HG02943 (cell line): Measurements from ENCODE around the gene CMTR1.
A peak's percentile ranks its signal among the peaks of the same experiment; 100 is the strongest.
"Not testable (repeated sequence)": the region's sequence is repeated elsewhere in the genome, so short reads cannot be mapped to it uniquely, and the experiment has no call there.

ENCODE experiments used
- ATAC-seq: cut with Tn5 transposase; IDR thresholded peaks from one replicate; pipeline ENCODE4 v1.9.1; 2021; ENCODE audit warnings: mild to moderate bottlenecking, low read depth, moderate library complexity; ENCODE audit not compliant: unreplicated experiment

Gene CMTR1

DNA sequence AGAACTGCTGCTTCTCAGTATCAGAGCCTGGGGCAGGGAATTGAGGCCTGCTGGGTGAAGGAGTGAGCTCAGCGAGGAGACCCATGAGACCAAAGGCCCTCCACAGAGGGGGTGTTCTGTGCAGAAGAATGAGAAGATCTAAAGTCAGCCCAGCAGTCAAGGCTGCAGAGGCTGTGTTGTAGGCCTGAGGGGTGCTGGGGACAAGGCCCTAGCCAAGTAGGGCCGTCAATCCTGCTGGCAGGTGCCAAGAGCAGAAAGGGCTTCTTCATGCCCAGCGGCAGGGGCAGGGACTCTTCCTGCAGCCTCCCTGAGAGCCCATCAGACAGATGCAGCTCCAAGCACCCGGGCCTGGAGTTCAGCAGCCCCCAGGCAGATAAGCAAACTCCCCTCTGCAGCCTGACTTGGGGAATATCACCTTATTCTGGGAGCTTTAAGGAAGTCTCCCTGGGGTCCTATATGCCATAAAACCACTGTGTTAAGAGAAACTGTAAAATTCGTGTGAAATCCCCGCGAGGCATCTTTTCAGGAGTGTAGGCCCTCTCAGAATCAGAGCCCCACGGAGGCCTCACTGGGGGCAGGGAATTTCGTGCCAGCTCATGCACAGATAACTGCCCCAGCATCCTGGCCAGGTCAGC, 57.6 kb downstream of the CMTR1 start:
- ATAC-seq, result no peak

- no peak for ATAC-seq
Measured at GRCh38 chr6:37491171-37491829, 58.3 kb downstream of the CMTR1 start.

DNA sequence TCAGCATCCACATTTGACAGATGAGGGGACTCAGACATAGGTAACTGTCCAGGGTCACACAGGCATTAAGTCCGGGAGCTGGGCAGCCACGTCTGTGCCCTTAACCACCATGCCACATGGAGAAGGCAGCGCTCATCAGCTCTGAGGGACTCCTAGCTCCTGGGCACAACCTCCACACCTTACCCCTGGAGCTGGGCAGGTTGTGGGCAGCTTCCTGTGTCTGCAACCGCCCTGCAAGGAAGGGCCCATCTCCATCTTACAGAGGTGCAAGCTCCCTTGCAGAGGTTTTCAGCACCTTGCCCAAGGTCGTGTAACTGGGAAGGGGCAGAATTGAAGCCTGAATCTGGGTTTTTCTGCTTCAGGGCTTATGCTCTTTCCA, 58.8 kb downstream of the CMTR1 start:
- ATAC-seq, result no peak

- no peak for ATAC-seq
Measured at GRCh38 chr6:37492236-37492972, 59.4 kb downstream of the CMTR1 start.

- ATAC-seq, result no peak
Measured at GRCh38 chr6:37492991-37493660, 60.1 kb downstream of the CMTR1 start.

GRCh38 chr6:37493661-37493995, 60.6 kb downstream of the CMTR1 start:
- no peak for ATAC-seq

GRCh38 chr6:37495244-37495934, 62.4 kb downstream of the CMTR1 start:
- no peak for ATAC-seq

DNA sequence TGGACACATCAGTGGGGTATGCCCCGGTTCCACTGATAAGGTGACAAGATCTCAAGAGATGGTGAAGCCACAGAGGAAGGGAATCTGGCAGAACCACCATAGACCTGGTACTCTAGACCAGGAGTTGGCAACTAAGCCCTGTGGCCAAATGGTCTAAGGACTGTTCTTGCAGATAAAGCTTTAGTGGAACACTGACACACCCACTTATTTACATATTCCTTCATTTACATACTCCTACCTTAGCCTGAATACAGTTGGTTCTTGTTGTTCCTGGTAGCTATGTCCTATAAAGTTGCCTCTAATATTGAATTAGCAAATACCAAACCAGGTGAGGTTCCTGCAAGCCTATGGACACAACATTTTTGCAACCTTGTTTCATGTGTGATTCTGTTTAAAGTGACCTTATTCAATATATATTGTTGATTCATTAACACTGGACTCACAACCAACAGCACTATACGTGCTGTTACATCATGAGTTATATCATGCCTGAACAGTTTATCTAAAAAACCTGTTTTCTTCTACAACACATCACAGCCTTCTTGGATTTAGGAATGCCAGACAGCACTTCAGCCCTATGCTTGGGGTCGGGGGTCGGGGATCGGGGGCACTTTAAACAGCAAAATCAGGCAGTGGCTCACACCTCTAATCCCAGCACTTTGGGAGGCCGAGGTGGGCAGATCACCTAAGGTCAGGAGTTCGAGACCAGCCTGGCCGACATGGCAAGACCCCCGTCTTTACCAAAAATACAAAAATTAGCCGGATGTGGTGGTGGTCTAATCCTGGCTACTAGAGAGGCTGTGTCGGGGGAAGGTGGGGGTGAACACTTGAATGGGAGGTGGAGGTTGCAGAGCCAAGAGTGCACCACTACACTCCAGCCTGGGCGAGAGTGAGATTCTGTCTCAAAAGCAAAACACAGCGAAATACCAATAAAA, 64.2 kb downstream of the CMTR1 start:
- ATAC-seq, result no peak

DNA sequence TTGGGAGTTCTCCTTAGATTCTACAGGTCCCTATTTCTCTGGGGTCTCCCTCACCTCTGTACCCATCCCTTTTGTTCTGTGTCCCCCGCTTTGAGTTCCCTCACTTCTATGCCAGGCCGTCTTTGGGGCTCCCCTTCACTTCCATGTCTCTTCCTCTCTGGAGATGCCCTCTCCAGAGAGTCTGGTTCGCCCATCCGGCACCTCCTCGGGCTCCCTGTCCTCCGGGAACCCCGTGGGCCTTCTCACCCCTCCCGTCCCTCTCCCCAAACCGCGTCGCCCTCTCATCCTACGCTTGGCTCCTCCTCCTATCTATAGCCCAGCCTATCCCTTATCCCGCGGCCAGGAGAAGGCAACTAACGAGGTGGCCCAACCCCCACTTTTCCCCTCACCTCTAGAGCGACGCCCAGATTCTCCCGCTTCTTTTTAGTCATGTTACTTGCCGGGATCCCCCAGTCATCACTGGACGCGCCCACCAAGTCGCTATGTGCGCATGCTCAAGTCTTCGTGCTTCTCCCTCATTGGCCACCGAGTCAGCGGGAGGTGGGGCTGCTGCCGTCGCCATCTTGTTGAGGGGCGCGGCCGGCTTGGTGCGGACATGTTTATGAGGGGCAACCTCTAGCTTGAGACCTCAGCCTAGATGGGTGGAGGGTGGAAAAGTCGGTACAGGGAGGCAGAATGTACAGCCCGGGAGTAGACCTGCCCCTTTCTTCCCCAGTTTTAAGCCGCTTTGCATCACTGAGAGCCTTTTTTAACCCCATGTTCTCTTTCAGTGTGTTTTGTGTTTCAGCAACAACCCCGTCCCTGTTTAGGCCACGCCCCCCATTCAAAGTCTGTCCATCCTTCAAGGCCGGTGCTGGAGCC, 66.6 kb downstream of the CMTR1 start, which contains the start of gene CCDC167:
Gene CCDC167 (minus strand): TSS at position 461 of the 861 bp plus-strand sequence. CDS start 30 bp downstream, at position 431.
- peak; percentile 90 for ATAC-seq

GRCh38 chr6:37500294-37500608, 67.2 kb downstream of the CMTR1 start:
- ATAC-seq, result no peak

DNA sequence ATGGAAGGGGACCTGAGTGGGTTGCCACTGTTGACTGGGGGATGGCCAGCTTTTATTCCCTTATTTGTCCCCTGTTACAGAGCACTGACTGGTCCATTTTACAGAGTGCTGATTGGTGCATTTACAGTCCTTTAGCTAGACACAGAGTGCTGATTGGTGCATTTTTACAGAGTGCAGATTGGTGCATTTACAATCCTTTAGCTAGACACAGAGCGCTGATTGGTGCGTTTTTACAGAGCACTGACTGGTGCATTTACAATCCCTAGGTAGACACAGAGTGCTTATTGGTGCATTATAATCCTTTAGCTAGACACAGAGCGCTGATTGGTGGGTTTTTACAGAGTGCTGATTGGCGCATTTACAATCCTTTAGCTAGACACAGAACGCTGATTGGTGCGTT, 67.9 kb downstream of the CMTR1 start:
- ATAC-seq, result not testable (repeated sequence)

GRCh38 chr6:37501632-37502491, 68.8 kb downstream of the CMTR1 start:
- no peak for ATAC-seq

- ATAC-seq, result no peak
Measured at GRCh38 chr6:37502703-37503291, 69.8 kb downstream of the CMTR1 start.

DNA sequence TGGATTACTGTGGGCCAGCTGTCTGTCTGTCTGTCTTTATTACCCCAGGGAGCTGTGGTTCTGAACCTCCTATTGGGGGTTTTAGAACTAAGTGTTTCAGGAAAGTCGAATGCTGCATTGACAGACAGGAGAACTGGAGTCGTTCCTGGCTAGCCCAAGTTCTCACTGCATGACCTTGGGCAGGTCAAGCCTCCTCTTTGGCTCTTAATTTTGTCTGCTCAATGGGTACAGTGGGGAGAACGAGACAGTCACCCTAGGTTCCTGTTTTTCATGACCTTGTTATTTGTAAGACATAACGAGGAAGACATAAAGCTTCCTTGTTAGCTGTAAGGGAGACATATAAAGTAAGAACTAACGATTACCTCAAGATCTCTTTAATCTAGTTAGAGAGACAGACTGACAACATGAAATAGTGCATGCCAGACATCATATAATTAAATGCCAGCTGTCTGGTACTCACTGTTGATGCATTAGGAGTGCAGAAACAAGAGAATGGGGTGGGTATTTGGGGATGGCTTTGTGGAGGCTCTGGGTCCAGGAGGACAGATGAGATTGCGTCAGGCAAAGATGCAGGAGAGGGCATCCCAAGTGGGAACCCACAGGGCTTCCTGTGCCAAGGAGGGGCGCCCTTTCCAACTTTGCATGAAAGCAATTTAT, 70.4 kb downstream of the CMTR1 start:
- no peak for ATAC-seq

DNA sequence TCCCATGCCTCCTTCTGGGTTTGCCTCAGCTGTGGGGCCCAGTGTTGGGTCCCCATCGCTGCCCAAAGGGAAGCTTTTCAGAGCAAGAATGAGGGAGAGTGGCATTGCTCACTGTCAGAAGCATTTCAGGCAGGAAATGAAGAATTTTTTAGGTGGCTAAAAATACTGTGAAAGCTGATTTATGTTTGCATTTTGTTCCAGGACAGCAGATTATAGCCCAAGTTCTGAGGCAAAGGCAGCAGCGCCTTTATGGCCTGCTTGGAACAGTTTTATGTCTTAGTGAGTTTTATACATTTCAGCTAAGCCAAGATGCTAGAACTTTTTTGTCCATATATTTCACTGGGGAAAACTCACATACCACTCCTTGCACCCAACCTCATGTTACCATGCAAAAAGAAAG, 71.0 kb downstream of the CMTR1 start:
- ATAC-seq, result no peak

- ATAC-seq, result no peak
Measured at GRCh38 chr6:37506479-37506878, 73.5 kb downstream of the CMTR1 start.

DNA sequence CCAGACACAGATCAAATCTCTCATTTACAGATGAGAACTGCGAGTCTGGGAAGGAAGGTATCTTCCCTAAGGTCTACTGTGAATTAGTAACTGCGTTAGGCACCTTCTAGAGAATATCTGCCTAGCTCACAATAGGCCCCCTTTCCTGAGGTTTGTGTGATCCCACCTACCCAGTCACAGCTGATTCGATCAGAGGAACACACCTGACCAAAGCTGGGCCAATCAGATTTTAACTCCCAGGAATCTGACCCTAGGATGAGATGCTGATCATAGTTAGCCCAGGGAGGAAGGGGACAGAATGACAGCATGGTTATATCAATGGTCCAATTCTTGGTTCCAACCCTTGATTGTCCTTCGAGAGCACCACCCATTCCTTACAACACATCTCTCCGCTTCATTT, 74.1 kb downstream of the CMTR1 start:
- ATAC-seq, result no peak
